OCI-LY3 (cell line): ENCODE results near the gene ALDH1A1.

Experiments
- H2AFZ ChIP-seq: fragments of 200-600, 300-600 bp; shearing (Covaris generic); 2 replicates; pipeline ENCODE4 v1.6.0; 2014; ENCODE audit warnings: antibody characterized with exemption, low read depth, low read length
- H3K27ac ChIP-seq: fragments of 200-600, 300-600 bp; sonication (generic); 2 replicates; pipeline ENCODE4 v1.5.1; 2014; ENCODE audit warnings: mild to moderate bottlenecking, low read length, moderate library complexity, mixed read lengths
- H3K27me3 ChIP-seq: fragments of 200-600, 300-600 bp; sonication (generic); 2 replicates; pipeline ENCODE4 v1.6.1; 2014; ENCODE audit warnings: low read depth, low read length, mixed read lengths
- H3K36me3 ChIP-seq: fragments of 200-600, 300-600 bp; sonication (generic); replicated peaks from 2 replicates; pipeline ENCODE3; 2014; ENCODE audit warnings: low read depth, low read length, mixed read lengths
- H3K4me1 ChIP-seq: fragments of 300-600, 200-600 bp; sonication (generic); 2 replicates; pipeline ENCODE4 v1.6.1; 2014; ENCODE audit warnings: low read length, mixed read lengths
- H3K4me2 ChIP-seq: fragments of 200-600, 300-600 bp; sonication (generic); 2 replicates; pipeline ENCODE4 v1.6.1; 2014; ENCODE audit warnings: low read length, mixed read lengths
- H3K4me3 ChIP-seq: fragments of 300-600, 200-600 bp; sonication (generic); 2 replicates; pipeline ENCODE4 v1.5.1; 2014; ENCODE audit warnings: antibody characterized with exemption, mild to moderate bottlenecking, low read length, moderate library complexity
- H3K79me2 ChIP-seq: fragments of 300-600, 200-600 bp; shearing (Covaris generic); 2 replicates; pipeline ENCODE4 v1.6.1; 2014; ENCODE audit warnings: mild to moderate bottlenecking, low read length, mixed read lengths
- H3K9ac ChIP-seq: fragments of 300-600, 200-600 bp; shearing (Covaris generic); 2 replicates; pipeline ENCODE4 v1.6.0; 2014; ENCODE audit warnings: mild to moderate bottlenecking, low read length, moderate library complexity
- H3K9me3 ChIP-seq: fragments of 200-600, 300-600 bp; shearing (Covaris generic); 2 replicates; pipeline ENCODE4 v1.6.1; 2014; ENCODE audit warnings: low read length, mixed read lengths; ENCODE audit not compliant: insufficient read depth
- H4K20me1 ChIP-seq: fragments of 200-600, 300-600 bp; sonication (generic); 2 replicates; pipeline ENCODE4 v1.6.1; 2016; ENCODE audit warnings: low read length, mixed read lengths; ENCODE audit not compliant: insufficient read depth
- CTCF ChIP-seq: fragments of 200-600, 300-600 bp; sonication (generic); IDR thresholded peaks from 2 replicates; pipeline ENCODE4 v1.5.1; 2014; ENCODE audit warnings: antibody characterized with exemption, low read length, low read depth
- EZH2phosphoT487 ChIP-seq: fragments of 200-600 bp; shearing (Covaris generic); IDR thresholded peaks from 2 replicates; pipeline ENCODE4 v1.6.1; 2018; ENCODE audit warnings: antibody characterized with exemption, mixed run types, low read depth

Gene ALDH1A1

GRCh38 chr9:72898784-72899733 lies 53.8 kb downstream of the ALDH1A1 start:
- Histone ChIP-seq H3K79me2 (no peaks in the 10 kb centered on the region), H3K27me3 (peaks cover 24% of the 10 kb centered on the region), H3K9ac (no peak overlapping the region), H3K4me2 (no peak overlapping the region), H3K27ac (no peak overlapping the region), H3K9me3 (no peaks in the 10 kb centered on the region), H3K4me3 (no peak overlapping the region), H2AFZ (no peak overlapping the region), H3K36me3 (no peaks in the 10 kb centered on the region), H3K4me1 (peaks cover 3% of the 10 kb centered on the region; the same call in 1 of the 2 replicates), H4K20me1 (no peaks in the 10 kb centered on the region)
- TF ChIP-seq CTCF (no peak), EZH2phosphoT487 (no peak)

DNA sequence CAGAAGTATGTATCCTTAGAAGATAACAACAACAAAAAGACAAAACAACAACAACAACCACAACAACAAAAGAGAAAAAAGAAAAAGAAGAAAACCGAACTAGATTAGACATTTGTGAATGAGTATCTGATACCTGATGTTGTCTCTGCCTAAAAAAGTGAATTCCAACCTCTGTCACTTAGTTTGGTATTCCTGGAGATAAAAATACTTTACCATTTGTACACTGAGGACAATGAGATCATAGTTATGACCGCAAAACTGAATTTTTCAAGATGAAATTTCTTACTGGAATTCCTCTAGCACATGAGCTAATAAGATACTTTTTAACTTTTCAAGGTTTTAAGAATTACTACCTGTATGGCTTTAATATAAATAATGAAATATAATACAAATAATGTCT lies 54.5 kb downstream of the ALDH1A1 start:
- Histone ChIP-seq H3K9ac (no peak overlapping the region), H3K36me3 (no peaks in the 10 kb centered on the region), H3K27ac (no peak overlapping the region), H3K4me2 (no peak overlapping the region), H4K20me1 (no peaks in the 10 kb centered on the region), H3K4me3 (no peak overlapping the region), H3K27me3 (peaks cover 18% of the 10 kb centered on the region), H3K79me2 (no peaks in the 10 kb centered on the region), H2AFZ (no peak overlapping the region), H3K9me3 (no peaks in the 10 kb centered on the region), H3K4me1 (peaks cover 3% of the 10 kb centered on the region; the same call in 1 of the 2 replicates)
- TF ChIP-seq EZH2phosphoT487 (no peak), CTCF (no peak)

DNA sequence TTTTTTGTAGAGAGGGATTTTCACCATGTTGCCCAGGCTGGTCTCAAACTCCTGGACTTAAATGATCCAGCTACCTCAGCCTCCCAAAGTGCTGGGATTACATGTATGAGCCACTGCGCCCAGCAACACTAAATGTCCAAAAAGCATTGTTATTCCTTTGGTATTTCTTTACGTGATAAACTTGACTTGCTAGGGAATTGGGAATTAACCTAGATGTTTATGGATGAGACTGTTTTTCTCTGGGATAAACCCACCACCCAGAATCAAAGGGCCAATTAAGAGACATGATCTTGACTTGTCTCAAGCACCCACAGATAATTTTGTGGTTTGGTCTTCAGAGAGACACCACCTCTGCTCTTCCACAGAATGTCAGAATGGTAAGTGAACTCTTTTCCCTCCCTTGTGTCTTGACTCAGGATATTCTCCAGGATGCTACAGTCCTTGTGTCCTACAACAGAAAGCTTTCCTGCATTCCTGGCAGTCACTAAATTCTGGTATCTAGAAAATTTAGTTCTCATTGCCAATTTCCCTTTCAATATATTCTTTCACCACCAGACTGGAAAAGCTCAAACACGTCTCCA lies 55.7 kb downstream of the ALDH1A1 start:
- H3K27me3 ChIP-seq: peaks cover 10% of the 10 kb centered on the region
- no peaks in the 10 kb centered on the region for H3K36me3 ChIP-seq
- no peaks in the 10 kb centered on the region for H3K9me3 ChIP-seq
- H3K27ac ChIP-seq: no peak overlapping the region
- H2AFZ ChIP-seq: no peak overlapping the region
- no peaks in the 10 kb centered on the region for H3K79me2 ChIP-seq
- H4K20me1 ChIP-seq: no peaks in the 10 kb centered on the region
- no peak overlapping the region for H3K4me3 ChIP-seq
- H3K4me2 ChIP-seq: no peak overlapping the region
- H3K9ac ChIP-seq: no peak overlapping the region
- peaks cover 3% of the 10 kb centered on the region; the same call in 1 of the 2 replicates for H3K4me1 ChIP-seq
- no peak for TF ChIP-seq CTCF
- TF ChIP-seq EZH2phosphoT487: no peak

- Histone ChIP-seq H3K4me1 (peaks cover under 1% of the 10 kb centered on the region; the same call in 1 of the 2 replicates), H3K36me3 (no peaks in the 10 kb centered on the region)
These were observed 56.4 kb downstream of the ALDH1A1 start for GRCh38 chr9:72896439-72896838.

More at GRCh38 chr9:72896439-72896838, 56.4 kb downstream of the ALDH1A1 start:
- no peak overlapping the region for H2AFZ ChIP-seq
- H3K4me2 ChIP-seq: no peak overlapping the region
- H3K4me3 ChIP-seq: no peak overlapping the region
- TF ChIP-seq CTCF (no peak), EZH2phosphoT487 (no peak)
- no peak overlapping the region for H3K27ac ChIP-seq
- no peak overlapping the region for H3K9ac ChIP-seq
- H3K79me2 ChIP-seq: no peaks in the 10 kb centered on the region
- no peaks in the 10 kb centered on the region for H4K20me1 ChIP-seq
- H3K27me3 ChIP-seq: peaks cover 10% of the 10 kb centered on the region
- H3K9me3 ChIP-seq: no peaks in the 10 kb centered on the region
